HG02884 (cell line): ENCODE measurements around the gene TRIM24.

Experiments
- ATAC-seq: cut with Tn5 transposase; IDR thresholded peaks from one replicate; pipeline ENCODE4 v1.9.1; 2021; ENCODE audit warnings: mild to moderate bottlenecking, moderate library complexity; ENCODE audit not compliant: unreplicated experiment

The TRIM24 gene

GRCh38 chr7:138613630-138614029 is 153.6 kb downstream of the TRIM24 start:
- no peak for ATAC-seq

- ATAC-seq: no peak
Observed at GRCh38 chr7:138616085-138616484, 156.0 kb downstream of the TRIM24 start.

- ATAC-seq: no peak
Observed at GRCh38 chr7:138618506-138618905, 158.4 kb downstream of the TRIM24 start.

- no peak for ATAC-seq
Observed at GRCh38 chr7:138618933-138619332, 158.9 kb downstream of the TRIM24 start.

- ATAC-seq: no peak
Observed at GRCh38 chr7:138622841-138623240, 162.8 kb downstream of the TRIM24 start.

GRCh38 chr7:138625084-138625848 is 165.2 kb downstream of the TRIM24 start:
- peak; percentile 49 for ATAC-seq

- peak; percentile 39 for ATAC-seq
Observed at GRCh38 chr7:138625849-138626230, 165.8 kb downstream of the TRIM24 start.

GRCh38 chr7:138626846-138627245 is 166.8 kb downstream of the TRIM24 start:
- ATAC-seq: no peak

- ATAC-seq: no peak
Observed at GRCh38 chr7:138627361-138627760, 167.3 kb downstream of the TRIM24 start.

GRCh38 chr7:138630059-138630610 is 170.1 kb downstream of the TRIM24 start:
- ATAC-seq: no peak

- ATAC-seq: no peak
Observed at GRCh38 chr7:138632384-138632783, 172.3 kb downstream of the TRIM24 start.

- ATAC-seq: no peak
Observed at GRCh38 chr7:138632826-138633602, 173.0 kb downstream of the TRIM24 start.
